BLaER1 treated with 17β-estradiol and CSF1 and Interleukin-3, amounts not matched to agents 10 nM and 100 nM (cell line): ENCODE measurements around the gene SMIM38.
A peak's percentile ranks its signal among the peaks of the same experiment; 100 is the strongest.

Source experiments
- H3K27ac ChIP-seq, 11 experiments: shearing (Covaris generic); formaldehyde crosslinking; 2 replicates each; pipeline ENCODE4 v1.8.1; 2022
- H3K27me3 ChIP-seq, 11 experiments: shearing (Covaris generic); formaldehyde crosslinking; 2 replicates each; pipeline ENCODE4 v1.8.1; 2022
- H3K36me3 ChIP-seq, 11 experiments: shearing (Covaris generic); formaldehyde crosslinking; 2 replicates each; pipeline ENCODE4 v1.8.1; 2022
- H3K4me1 ChIP-seq, 10 experiments: shearing (Covaris generic); formaldehyde crosslinking; 2 replicates each; pipeline ENCODE4 v1.8.1; 2022
- H3K4me2 ChIP-seq, 11 experiments: shearing (Covaris generic); formaldehyde crosslinking; 2 replicates each; pipeline ENCODE4 v1.8.1; 2022
- H3K4me3 ChIP-seq, 10 experiments: shearing (Covaris generic); formaldehyde crosslinking; 2 replicates each; pipeline ENCODE4 v1.8.1; 2022
- H3K9ac ChIP-seq, 11 experiments: shearing (Covaris generic); formaldehyde crosslinking; 2 replicates each; pipeline ENCODE4 v1.8.1; 2022
- H3K9me3 ChIP-seq, 11 experiments: shearing (Covaris generic); formaldehyde crosslinking; replicated peaks in 1 of 11; 2 replicates each; pipeline ENCODE4 v1.8.1; 2022
- H4K20me1 ChIP-seq, 11 experiments: shearing (Covaris generic); formaldehyde crosslinking; 2 replicates each; pipeline ENCODE4 v1.8.1; 2022
- Cebpa-rat ChIP-seq, 11 experiments: shearing (Covaris generic); IDR thresholded peaks; 2 replicates each; pipeline ENCODE4 v1.8.1; 2022

Gene SMIM38

GRCh38 chr11:69155302-69156234 is at the start of gene SMIM38:
TSS of gene SMIM38 (plus strand) at chr11:69155935. CDS start at chr11:69157847, 1,912 bp downstream.
- no peak within 1 kb of the TSS for H3K4me2 ChIP-seq
- H3K27ac ChIP-seq: no peak within 1 kb of the TSS
- TF ChIP-seq Cebpa-rat (IDR thresholded peaks at IDR 0.05): no peak
- no peaks in the 10 kb centered on the region for H3K4me1 ChIP-seq
- H4K20me1 ChIP-seq: 0 out of 22 replicates have a peak, but pooled peaks cover 0 to 15% (median 0%) of the 10 kb centered on the region in 11 experiments
- no peak within 1 kb of the TSS for H3K9ac ChIP-seq
- no peaks in the 10 kb centered on the region for H3K36me3 ChIP-seq
- H3K9me3 ChIP-seq: peaks cover 3 to 7% (median 5%) of the 10 kb centered on the region in 11 experiments; a peak in 18 of 22 replicates
- no peak within 1 kb of the TSS for H3K4me3 ChIP-seq
- H3K27me3 ChIP-seq: peaks cover 0 to 11% (median 0%) of the 10 kb centered on the region in 11 experiments; a peak in 2 of 22 replicates

GRCh38 chr11:69106031-69106811 is 49.5 kb upstream of the SMIM38 start:
- H3K27ac ChIP-seq: no peak overlapping the region
- no peak overlapping the region for H3K4me3 ChIP-seq
- peaks cover under 1 to 54% (median 25%) of the 10 kb centered on the region in 11 experiments; a peak in 15 of 22 replicates for H4K20me1 ChIP-seq

GRCh38 chr11:69107413-69107812 is 48.3 kb upstream of the SMIM38 start:
- Histone ChIP-seq H3K36me3 (no peaks in the 10 kb centered on the region; a peak in 1 of 22 replicates), H3K27me3 (peaks cover 4 to 25% (median 17%) of the 10 kb centered on the region in 11 experiments; a peak in 11 of 22 replicates), H3K4me3 (no peak overlapping the region), H3K9me3 (peaks cover 0 to 23% (median 12%) of the 10 kb centered on the region in 11 experiments; a peak in 15 of 22 replicates), H3K27ac (no peak overlapping the region), H3K9ac (no peak overlapping the region), H4K20me1 (peaks cover 0 to 42% (median 14%) of the 10 kb centered on the region in 11 experiments; a peak in 13 of 22 replicates), H3K4me2 (peak overlapping the region in 4 of 11 experiments; percentile 58 to 63 (median 62); a peak in 7 of 22 replicates), H3K4me1 (peaks cover 10 to 22% (median 18%) of the 10 kb centered on the region in 10 experiments; a peak in 18 of 20 replicates)
- TF ChIP-seq Cebpa-rat (IDR thresholded peaks at IDR 0.05): no peak

More at GRCh38 chr11:69106031-69106811, 49.5 kb upstream of the SMIM38 start:
- Histone ChIP-seq H3K4me2 (peak overlapping the region; percentile 15 to 63 (median 43); a peak in 21 of 22 replicates), H3K27me3 (peaks cover 4 to 25% (median 17%) of the 10 kb centered on the region in 11 experiments; a peak in 11 of 22 replicates), H3K36me3 (no peaks in the 10 kb centered on the region; a peak in 1 of 22 replicates), H3K4me1 (peaks cover 10 to 24% (median 19%) of the 10 kb centered on the region in 10 experiments; a peak in 18 of 20 replicates), H3K9me3 (peaks cover 0 to 23% (median 12%) of the 10 kb centered on the region in 11 experiments; a peak in 15 of 22 replicates), H3K9ac (peak overlapping the region in 1 of 11 experiments; percentile 38; a peak in 1 of 22 replicates)
- no peak for TF ChIP-seq Cebpa-rat (IDR thresholded peaks at IDR 0.05)

GRCh38 chr11:69108030-69108429 is 47.7 kb upstream of the SMIM38 start:
- Histone ChIP-seq H3K9me3 (peaks cover 0 to 23% (median 12%) of the 10 kb centered on the region in 11 experiments; a peak in 15 of 22 replicates), H3K4me1 (peaks cover 10 to 22% (median 18%) of the 10 kb centered on the region in 10 experiments; a peak in 18 of 20 replicates), H3K4me2 (no peak overlapping the region), H3K27ac (no peak overlapping the region), H3K36me3 (no peaks in the 10 kb centered on the region; a peak in 1 of 22 replicates), H3K27me3 (peaks cover 4 to 25% (median 17%) of the 10 kb centered on the region in 11 experiments; a peak in 11 of 22 replicates), H3K9ac (no peak overlapping the region), H3K4me3 (no peak overlapping the region), H4K20me1 (peaks cover 0 to 36% (median 10%) of the 10 kb centered on the region in 11 experiments; a peak in 11 of 22 replicates)
- TF ChIP-seq Cebpa-rat (IDR thresholded peaks at IDR 0.05): no peak

DNA sequence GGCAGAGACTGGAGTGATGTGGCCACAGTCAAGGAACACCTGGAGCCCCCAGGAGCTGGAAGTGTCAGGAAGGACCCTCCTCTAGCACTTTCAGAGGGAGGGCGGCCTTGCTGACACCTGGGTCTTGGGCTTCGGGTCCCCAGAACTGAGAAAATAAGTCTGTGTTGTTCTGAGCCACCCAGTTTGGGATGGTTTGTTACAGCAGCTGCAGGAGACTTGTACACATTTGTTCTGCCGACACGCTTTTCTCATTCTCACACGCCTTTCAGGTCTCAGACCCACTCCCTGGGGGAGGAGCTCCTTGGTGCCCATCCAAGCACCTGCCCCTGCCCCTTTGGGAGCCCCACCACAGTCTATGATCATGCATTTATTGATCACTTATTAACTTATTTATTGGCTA is 47.2 kb upstream of the SMIM38 start:
- Histone ChIP-seq H3K27me3 (peaks cover 4 to 25% (median 17%) of the 10 kb centered on the region in 11 experiments; a peak in 11 of 22 replicates), H3K9ac (no peak overlapping the region), H3K36me3 (no peaks in the 10 kb centered on the region; a peak in 1 of 22 replicates), H3K9me3 (peaks cover 0 to 23% (median 12%) of the 10 kb centered on the region in 11 experiments; a peak in 15 of 22 replicates), H3K4me3 (no peak overlapping the region), H3K4me1 (peaks cover 10 to 22% (median 18%) of the 10 kb centered on the region in 10 experiments; a peak in 18 of 20 replicates), H3K27ac (no peak overlapping the region), H4K20me1 (peaks cover 0 to 32% (median 8%) of the 10 kb centered on the region in 11 experiments; a peak in 10 of 22 replicates), H3K4me2 (no peak overlapping the region)
- TF ChIP-seq Cebpa-rat (IDR thresholded peaks at IDR 0.05): no peak

DNA sequence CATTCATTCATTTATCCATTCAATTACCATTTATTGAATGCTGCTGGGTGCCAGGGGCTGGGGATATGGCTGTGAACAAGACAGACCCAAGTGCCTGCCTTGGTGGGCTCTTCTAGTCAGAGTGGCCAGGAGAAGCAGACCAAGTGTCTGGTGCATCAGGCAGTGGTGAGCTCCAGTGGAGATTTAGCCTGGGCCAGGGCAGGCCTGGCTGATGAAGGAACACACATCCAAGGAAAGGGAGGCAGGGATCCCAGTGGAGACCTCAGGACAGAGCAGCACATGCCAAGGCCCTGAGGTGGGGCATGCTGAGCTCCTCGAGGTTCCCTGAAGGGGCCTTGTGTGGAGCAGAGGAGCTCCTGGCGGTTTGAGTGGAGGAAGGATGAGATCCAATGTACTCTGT is 46.6 kb upstream of the SMIM38 start:
- TF ChIP-seq Cebpa-rat (IDR thresholded peaks at IDR 0.05): no peak
- no peak overlapping the region for H3K27ac ChIP-seq
- H3K4me3 ChIP-seq: no peak overlapping the region
- H3K27me3 ChIP-seq: peaks cover 4 to 23% (median 15%) of the 10 kb centered on the region in 11 experiments; a peak in 11 of 22 replicates
- H3K4me2 ChIP-seq: no peak overlapping the region
- peaks cover 0 to 32% (median 7%) of the 10 kb centered on the region in 11 experiments; a peak in 10 of 22 replicates for H4K20me1 ChIP-seq
- H3K9me3 ChIP-seq: peaks cover 0 to 23% (median 12%) of the 10 kb centered on the region in 11 experiments; a peak in 15 of 22 replicates
- H3K9ac ChIP-seq: no peak overlapping the region
- peaks cover 10 to 22% (median 18%) of the 10 kb centered on the region in 10 experiments; a peak in 18 of 20 replicates for H3K4me1 ChIP-seq
- no peaks in the 10 kb centered on the region; a peak in 1 of 22 replicates for H3K36me3 ChIP-seq

DNA sequence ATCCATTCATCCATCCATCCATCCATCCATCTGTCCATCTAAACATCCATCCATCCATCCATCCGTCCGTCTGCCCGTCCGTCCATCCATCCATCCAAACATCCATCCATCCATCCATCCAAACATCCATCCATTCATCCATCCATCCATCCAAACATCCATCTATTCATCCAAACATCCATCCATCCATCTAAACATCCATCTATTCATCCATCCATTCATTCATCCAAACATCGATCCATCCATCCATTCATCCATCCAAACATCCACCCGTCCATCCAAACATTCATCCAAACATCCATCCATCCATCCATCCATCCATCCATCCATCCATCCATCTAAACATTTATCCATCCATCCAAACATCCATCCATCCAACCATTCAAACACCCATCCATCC is 45.3 kb upstream of the SMIM38 start:
- TF ChIP-seq Cebpa-rat (IDR thresholded peaks at IDR 0.05): no peak
- Histone ChIP-seq H3K4me2 (no peak overlapping the region), H3K27ac (no peak overlapping the region), H3K27me3 (peaks cover 0 to 9% (median 4%) of the 10 kb centered on the region in 11 experiments; a peak in 9 of 22 replicates), H3K9ac (no peak overlapping the region), H3K4me1 (peaks cover 10 to 18% (median 16%) of the 10 kb centered on the region in 10 experiments; a peak in 18 of 20 replicates), H3K4me3 (no peak overlapping the region), H4K20me1 (peaks cover 0 to 32% (median 0%) of the 10 kb centered on the region in 11 experiments; a peak in 8 of 22 replicates), H3K36me3 (no peaks in the 10 kb centered on the region; a peak in 1 of 22 replicates), H3K9me3 (peaks cover 0 to 23% (median 12%) of the 10 kb centered on the region in 11 experiments; a peak in 15 of 22 replicates)
